Uterus (tissue), 2 donors: ENCODE data around the gene DBF4B.

Experiments
- POLR2A ChIP-seq, 2 donors: fragments of 450-650 bp; IDR thresholded peaks; one replicate each; pipeline ENCODE4 v1.6.1; 2016; ENCODE audit warnings: antibody characterized with exemption in 2 of 2, mild to moderate bottlenecking in 1 of 2, moderate library complexity in 1 of 2
- TF ChIP-seq, protein P1 (sequence below), 4 experiments: fragments of 200-600 bp in 2 of 4; fragments of 450-650 bp in 2 of 4; sonication (generic) in 2 of 4; IDR thresholded peaks; one replicate each; pipeline ENCODE4 v1.5.1; 2016 to 2019; ENCODE audit warnings: antibody characterized with exemption in 4 of 4, mild to moderate bottlenecking in 2 of 4, moderate library complexity in 1 of 4

- no peak for TF ChIP-seq POLR2A (IDR thresholded peaks at IDR 0.05)
- TF ChIP-seq, protein P1, sequence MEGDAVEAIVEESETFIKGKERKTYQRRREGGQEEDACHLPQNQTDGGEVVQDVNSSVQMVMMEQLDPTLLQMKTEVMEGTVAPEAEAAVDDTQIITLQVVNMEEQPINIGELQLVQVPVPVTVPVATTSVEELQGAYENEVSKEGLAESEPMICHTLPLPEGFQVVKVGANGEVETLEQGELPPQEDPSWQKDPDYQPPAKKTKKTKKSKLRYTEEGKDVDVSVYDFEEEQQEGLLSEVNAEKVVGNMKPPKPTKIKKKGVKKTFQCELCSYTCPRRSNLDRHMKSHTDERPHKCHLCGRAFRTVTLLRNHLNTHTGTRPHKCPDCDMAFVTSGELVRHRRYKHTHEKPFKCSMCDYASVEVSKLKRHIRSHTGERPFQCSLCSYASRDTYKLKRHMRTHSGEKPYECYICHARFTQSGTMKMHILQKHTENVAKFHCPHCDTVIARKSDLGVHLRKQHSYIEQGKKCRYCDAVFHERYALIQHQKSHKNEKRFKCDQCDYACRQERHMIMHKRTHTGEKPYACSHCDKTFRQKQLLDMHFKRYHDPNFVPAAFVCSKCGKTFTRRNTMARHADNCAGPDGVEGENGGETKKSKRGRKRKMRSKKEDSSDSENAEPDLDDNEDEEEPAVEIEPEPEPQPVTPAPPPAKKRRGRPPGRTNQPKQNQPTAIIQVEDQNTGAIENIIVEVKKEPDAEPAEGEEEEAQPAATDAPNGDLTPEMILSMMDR (IDR thresholded peaks at IDR 0.05), result no peak
These were observed 50.1 kb downstream of the DBF4B start, which contains the start of gene ADAM11 for GRCh38 chr17:44758414-44759085.
